Keratinocyte (primary cell): ENCODE data around the gene TNPO1. TPM values are rescaled to one million over a fixed set of nuclear protein-coding genes. Genes with fewer than 3 reads are reported as not detected.

ENCODE experiments used
- DNase-seq: peaks from one replicate; pipeline ENCODE4 v3.0.0-alpha.2; 2011; ENCODE audit warnings: low read depth, missing footprints, low spot score
- FAIRE-seq: peaks from 2 replicates; lab custom pipeline; 2011; peaks lifted over from hg19 to GRCh38; lab: Jason Lieb, UNC
- H2AFZ ChIP-seq: 2 replicates; pipeline ENCODE4 v1.6.0; 2012; ENCODE audit warnings: low read length, control low read depth, inconsistent platforms; ENCODE audit not compliant: control insufficient read depth
- H3K27ac ChIP-seq: 2 replicates; pipeline ENCODE4 v1.5.1; 2011; ENCODE audit warnings: low read length; ENCODE audit not compliant: control insufficient read depth, insufficient read depth
- H3K27me3 ChIP-seq: 3 replicates; pipeline ENCODE4 v1.6.0; 2011; ENCODE audit warnings: low read length; ENCODE audit not compliant: control insufficient read depth, insufficient read depth; ENCODE audit errors: extremely low read depth
- H3K36me3 ChIP-seq, 2 experiments: 2 replicates in 1 of 2; 3 replicates in 1 of 2; pipeline ENCODE4 v1.5.1; 2011; ENCODE audit warnings: low read length in 2 of 2, mild to moderate bottlenecking in 1 of 2; ENCODE audit not compliant: control insufficient read depth in 2 of 2, insufficient read depth in 2 of 2; ENCODE audit errors: extremely low read depth in 1 of 2
- H3K4me1 ChIP-seq: 3 replicates; pipeline ENCODE4 v1.5.1; 2011; ENCODE audit warnings: low read length; ENCODE audit not compliant: control insufficient read depth, insufficient read depth; ENCODE audit errors: extremely low read depth
- H3K4me2 ChIP-seq: 3 replicates; pipeline ENCODE4 v1.6.0; 2011; ENCODE audit warnings: low read depth, low read length; ENCODE audit not compliant: control insufficient read depth, insufficient read depth; ENCODE audit errors: extremely low read depth
- H3K4me3 ChIP-seq, 3 experiments: fragments of 200-600 bp in 1 of 3; sonication (generic) in 1 of 3; 2 replicates in 2 of 3; 3 replicates in 1 of 3; pipeline ENCODE4 v1.5.1; 2011 to 2016; ENCODE audit warnings: low read length in 3 of 3, mild to moderate bottlenecking in 3 of 3, control low read depth in 2 of 3, inconsistent platforms in 1 of 3, low read depth in 1 of 3, mixed read lengths in 1 of 3, mixed run types in 1 of 3, moderate library complexity in 1 of 3; ENCODE audit not compliant: control insufficient read depth in 2 of 3, insufficient read depth in 2 of 3; ENCODE audit errors: extremely low read depth in 1 of 3
- H3K79me2 ChIP-seq: 2 replicates; pipeline ENCODE4 v1.6.0; 2012; ENCODE audit warnings: low read length; ENCODE audit not compliant: control insufficient read depth, insufficient read depth
- H3K9ac ChIP-seq: 3 replicates; pipeline ENCODE4 v1.6.0; 2011; ENCODE audit warnings: low read length; ENCODE audit not compliant: control insufficient read depth, insufficient read depth; ENCODE audit errors: extremely low read depth
- H3K9me1 ChIP-seq: 3 replicates; pipeline ENCODE4 v1.6.0; 2011; ENCODE audit warnings: low read length; ENCODE audit not compliant: control insufficient read depth, insufficient read depth; ENCODE audit errors: extremely low read depth
- H3K9me3 ChIP-seq: 2 replicates; pipeline ENCODE4 v1.5.1; 2012; ENCODE audit warnings: low read depth, low read length; ENCODE audit not compliant: control insufficient read depth
- H4K20me1 ChIP-seq: 3 replicates; pipeline ENCODE4 v1.6.0; 2011; ENCODE audit warnings: low read length; ENCODE audit not compliant: control insufficient read depth, insufficient read depth; ENCODE audit errors: extremely low read depth
- EZH2 ChIP-seq: IDR thresholded peaks from one replicate; pipeline ENCODE4 v1.6.1; 2012; ENCODE audit warnings: inconsistent platforms, mild to moderate bottlenecking, low read length, moderate library complexity
- dilution Hi-C: fragments of 300-500 bp; cut with MboI; formaldehyde crosslinking; loops from one replicate; pipeline ENCODE4 v1.7.0; 2020; ENCODE audit warnings: low sequenced_read_pairs; ENCODE audit not compliant: extremely low pct_ligation_motif_present
- polyA plus RNA-seq, 5 experiments: library from polyadenylated mRNA; depleted of rRNA in 3 of 5; stranded (reverse) in 3 of 5; stranded (forward) in 1 of 5; unstranded in 1 of 5; fragments of >200 nt; gene quantifications; 1 replicate in 1 of 5; 2 replicates in 3 of 5; 3 replicates in 1 of 5; pipeline versions ENCODE4 v1.2.1 to v1.2.3, GENCODE V29; 2011 to 2012; ENCODE audit warnings: missing spikeins in 2 of 5, low read depth in 1 of 5, low replicate concordance in 1 of 5
- TF ChIP-seq, protein P1 (sequence below), 3 experiments: IDR thresholded peaks in 1 of 3; conservative IDR thresholded peaks in 1 of 3; optimal IDR thresholded peaks in 1 of 3; 2 replicates in 2 of 3; 3 replicates in 1 of 3; pipeline versions ENCODE3 to v1.5.1; 2011; ENCODE audit warnings: low read length in 3 of 3, mild to moderate bottlenecking in 3 of 3, moderate library complexity in 2 of 3, control low read depth in 1 of 3, inconsistent platforms in 1 of 3; ENCODE audit not compliant: insufficient read depth in 2 of 3; ENCODE audit errors: extremely low read depth in 1 of 3

Gene TNPO1
- polyA plus RNA-seq, 1 donor (not counting 4 experiments of a cell fraction or from before 2014, with no cell fraction given): 123 TPM

DNA sequence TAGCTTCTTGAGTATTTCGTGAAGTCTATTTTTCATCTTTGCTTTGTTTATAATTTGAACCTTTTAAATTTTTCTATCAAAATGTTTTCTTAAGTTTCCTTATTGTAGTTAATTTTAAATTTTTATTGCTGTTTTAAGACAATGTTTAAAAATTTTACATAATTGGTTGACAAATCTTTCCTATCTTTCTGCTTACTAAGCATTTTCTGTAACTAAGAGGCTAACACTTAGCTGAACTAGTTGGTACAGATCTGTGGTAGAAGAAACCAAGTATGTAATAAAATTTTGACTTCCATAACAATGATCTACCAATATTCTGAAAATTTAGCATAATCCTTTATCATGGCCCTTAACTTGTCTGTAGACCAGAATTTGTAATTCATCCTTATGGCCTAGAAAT lies 32.3 kb upstream of the TNPO1 start:
- DNase-seq (no peak), FAIRE-seq (no peak)
- Histone ChIP-seq H3K4me3 (no peak overlapping the region), H3K4me2 (no peak overlapping the region), H3K9me1 (no peaks in the 10 kb centered on the region), H3K9me3 (no peaks in the 10 kb centered on the region), H3K4me1 (peaks cover 11% of the 10 kb centered on the region), H4K20me1 (no peaks in the 10 kb centered on the region), H3K9ac (no peak overlapping the region), H3K79me2 (no peaks in the 10 kb centered on the region), H3K36me3 (no peaks in the 10 kb centered on the region), H2AFZ (no peak overlapping the region), H3K27ac (no peak overlapping the region), H3K27me3 (no peaks in the 10 kb centered on the region)
- dilution Hi-C loops: no loop called here
- TF ChIP-seq, protein P1, sequence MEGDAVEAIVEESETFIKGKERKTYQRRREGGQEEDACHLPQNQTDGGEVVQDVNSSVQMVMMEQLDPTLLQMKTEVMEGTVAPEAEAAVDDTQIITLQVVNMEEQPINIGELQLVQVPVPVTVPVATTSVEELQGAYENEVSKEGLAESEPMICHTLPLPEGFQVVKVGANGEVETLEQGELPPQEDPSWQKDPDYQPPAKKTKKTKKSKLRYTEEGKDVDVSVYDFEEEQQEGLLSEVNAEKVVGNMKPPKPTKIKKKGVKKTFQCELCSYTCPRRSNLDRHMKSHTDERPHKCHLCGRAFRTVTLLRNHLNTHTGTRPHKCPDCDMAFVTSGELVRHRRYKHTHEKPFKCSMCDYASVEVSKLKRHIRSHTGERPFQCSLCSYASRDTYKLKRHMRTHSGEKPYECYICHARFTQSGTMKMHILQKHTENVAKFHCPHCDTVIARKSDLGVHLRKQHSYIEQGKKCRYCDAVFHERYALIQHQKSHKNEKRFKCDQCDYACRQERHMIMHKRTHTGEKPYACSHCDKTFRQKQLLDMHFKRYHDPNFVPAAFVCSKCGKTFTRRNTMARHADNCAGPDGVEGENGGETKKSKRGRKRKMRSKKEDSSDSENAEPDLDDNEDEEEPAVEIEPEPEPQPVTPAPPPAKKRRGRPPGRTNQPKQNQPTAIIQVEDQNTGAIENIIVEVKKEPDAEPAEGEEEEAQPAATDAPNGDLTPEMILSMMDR (optimal IDR thresholded peaks at IDR 0.05 in 1 of 3, IDR thresholded peaks at IDR 0.05 in 1 of 3, conservative IDR thresholded peaks at IDR 0.05 in 1 of 3; ENCODE audit: extremely low read depth in 1 of 3, insufficient read depth in 2 of 3, low read length in 3 of 3): no peak
- no peak for TF ChIP-seq EZH2

DNA sequence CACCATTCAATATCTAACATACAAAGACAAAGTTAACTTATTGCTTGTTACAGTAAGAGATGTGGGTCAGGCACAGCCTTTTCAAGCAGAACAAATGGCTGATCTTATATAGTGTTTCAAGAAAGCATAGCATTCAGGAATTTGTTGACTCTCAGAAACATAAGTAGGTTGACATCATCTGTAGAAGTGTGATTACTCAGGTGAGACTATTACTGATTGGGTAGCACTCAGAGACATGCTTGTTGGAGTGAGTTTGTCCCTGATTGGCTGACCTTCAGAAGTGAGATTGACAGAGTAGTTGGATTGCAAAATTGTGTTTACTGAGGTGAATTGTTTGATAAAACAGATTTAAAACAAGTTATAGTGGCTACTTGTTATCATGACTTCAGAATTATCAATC lies 30.7 kb upstream of the TNPO1 start:
- no peaks in the 10 kb centered on the region for H3K36me3 ChIP-seq
- H3K9me1 ChIP-seq: no peaks in the 10 kb centered on the region
- H3K79me2 ChIP-seq: no peaks in the 10 kb centered on the region
- dilution Hi-C loops: no loop called here
- H3K4me2 ChIP-seq: no peak overlapping the region
- FAIRE-seq (no peak), DNase-seq (no peak)
- H4K20me1 ChIP-seq: no peaks in the 10 kb centered on the region
- H3K9me3 ChIP-seq: no peaks in the 10 kb centered on the region
- no peaks in the 10 kb centered on the region for H3K27me3 ChIP-seq
- peaks cover 20% of the 10 kb centered on the region for H3K4me1 ChIP-seq
- no peak overlapping the region for H2AFZ ChIP-seq
- no peak overlapping the region for H3K27ac ChIP-seq
- H3K4me3 ChIP-seq: no peak overlapping the region
- TF ChIP-seq, protein P1 (optimal IDR thresholded peaks at IDR 0.05 in 1 of 3, IDR thresholded peaks at IDR 0.05 in 1 of 3, conservative IDR thresholded peaks at IDR 0.05 in 1 of 3; ENCODE audit: extremely low read depth in 1 of 3, insufficient read depth in 2 of 3, low read length in 3 of 3): no peak
- TF ChIP-seq EZH2: no peak
- no peak overlapping the region for H3K9ac ChIP-seq
